Nephron (organoid): ENCODE data around the gene IRX6.

Experiments
- H3K27ac Mint-ChIP-seq, 3 experiments: 2 replicates each; pipeline ENCODE4 v1.8.0; 2020; ENCODE audit warnings: mixed read lengths in 3 of 3, mild to moderate bottlenecking in 2 of 3, moderate library complexity in 1 of 3
- H3K27me3 Mint-ChIP-seq: 2 replicates; pipeline ENCODE4 v1.8.0; 2021; ENCODE audit warnings: low read depth, mild to moderate bottlenecking, moderate library complexity, mixed read lengths
- H3K36me3 Mint-ChIP-seq: 2 replicates; pipeline ENCODE4 v1.8.0; 2020; ENCODE audit warnings: low read depth, mixed read lengths
- H3K4me1 Mint-ChIP-seq: 2 replicates; pipeline ENCODE4 v1.8.0; 2020; ENCODE audit warnings: mixed read lengths
- H3K4me3 Mint-ChIP-seq, 3 experiments: 2 replicates each; pipeline ENCODE4 v1.8.0; 2020; ENCODE audit warnings: mild to moderate bottlenecking in 3 of 3, mixed read lengths in 3 of 3, moderate library complexity in 2 of 3
- H3K9me3 Mint-ChIP-seq: 2 replicates; pipeline ENCODE4 v1.8.0; 2020; ENCODE audit warnings: mixed read lengths
- TF ChIP-seq, protein P1 (sequence below), 3 experiments: fragments of 200-600 bp; sonication (generic); IDR thresholded peaks; one replicate each; pipeline ENCODE4 v1.5.0; 2021; ENCODE audit warnings: antibody characterized with exemption in 3 of 3; ENCODE audit not compliant: unreplicated experiment in 3 of 3

The IRX6 gene

GRCh38 chr16:55289353-55289752 is 34.6 kb upstream of the IRX6 start:
- Mint-ChIP-seq H3K27ac (no peak overlapping the region), H3K27me3 (peaks cover 21% of the 10 kb centered on the region), H3K36me3 (peaks cover 5% of the 10 kb centered on the region), H3K9me3 (peaks cover 24% of the 10 kb centered on the region), H3K4me3 (no peak overlapping the region), H3K4me1 (no peaks in the 10 kb centered on the region)
- TF ChIP-seq, protein P1, sequence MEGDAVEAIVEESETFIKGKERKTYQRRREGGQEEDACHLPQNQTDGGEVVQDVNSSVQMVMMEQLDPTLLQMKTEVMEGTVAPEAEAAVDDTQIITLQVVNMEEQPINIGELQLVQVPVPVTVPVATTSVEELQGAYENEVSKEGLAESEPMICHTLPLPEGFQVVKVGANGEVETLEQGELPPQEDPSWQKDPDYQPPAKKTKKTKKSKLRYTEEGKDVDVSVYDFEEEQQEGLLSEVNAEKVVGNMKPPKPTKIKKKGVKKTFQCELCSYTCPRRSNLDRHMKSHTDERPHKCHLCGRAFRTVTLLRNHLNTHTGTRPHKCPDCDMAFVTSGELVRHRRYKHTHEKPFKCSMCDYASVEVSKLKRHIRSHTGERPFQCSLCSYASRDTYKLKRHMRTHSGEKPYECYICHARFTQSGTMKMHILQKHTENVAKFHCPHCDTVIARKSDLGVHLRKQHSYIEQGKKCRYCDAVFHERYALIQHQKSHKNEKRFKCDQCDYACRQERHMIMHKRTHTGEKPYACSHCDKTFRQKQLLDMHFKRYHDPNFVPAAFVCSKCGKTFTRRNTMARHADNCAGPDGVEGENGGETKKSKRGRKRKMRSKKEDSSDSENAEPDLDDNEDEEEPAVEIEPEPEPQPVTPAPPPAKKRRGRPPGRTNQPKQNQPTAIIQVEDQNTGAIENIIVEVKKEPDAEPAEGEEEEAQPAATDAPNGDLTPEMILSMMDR (IDR thresholded peaks at IDR 0.05; ENCODE audit: unreplicated experiment in 3 of 3): no peak

DNA sequence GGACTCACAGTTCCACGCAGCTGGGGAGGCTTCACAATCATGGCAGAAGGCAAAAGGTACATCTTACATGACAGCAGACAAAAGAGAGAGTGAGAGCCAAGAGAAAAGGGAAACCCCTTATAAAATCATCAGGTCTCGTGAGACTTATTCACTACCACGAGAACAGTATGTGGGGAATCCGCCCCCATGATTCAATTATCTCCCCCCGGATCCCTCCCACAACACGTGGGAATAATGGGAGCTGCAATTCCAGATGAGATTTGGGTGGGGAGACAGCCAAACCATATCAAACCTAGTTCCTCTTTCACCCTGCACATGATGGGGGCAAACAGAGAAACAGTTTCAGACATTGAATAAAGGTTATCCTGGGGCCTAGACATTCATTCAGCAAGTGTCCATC is 32.2 kb upstream of the IRX6 start:
- TF ChIP-seq, protein P1 (IDR thresholded peaks at IDR 0.05; ENCODE audit: unreplicated experiment in 3 of 3): no peak
- H3K27me3 Mint-ChIP-seq: peaks cover 30% of the 10 kb centered on the region
- H3K4me3 Mint-ChIP-seq: no peak overlapping the region
- H3K36me3 Mint-ChIP-seq: peaks cover 5% of the 10 kb centered on the region
- H3K4me1 Mint-ChIP-seq: peaks cover 6% of the 10 kb centered on the region
- peaks cover 22% of the 10 kb centered on the region for H3K9me3 Mint-ChIP-seq
- peak overlapping the region in 1 of 3 experiments; percentile 22 for H3K27ac Mint-ChIP-seq

GRCh38 chr16:55292491-55292890 is 31.5 kb upstream of the IRX6 start:
- TF ChIP-seq, protein P1 (IDR thresholded peaks at IDR 0.05; ENCODE audit: unreplicated experiment in 3 of 3): no peak
- Mint-ChIP-seq H3K27me3 (peaks cover 32% of the 10 kb centered on the region), H3K4me3 (no peak overlapping the region), H3K27ac (peak overlapping the region in 1 of 3 experiments; percentile 22), H3K4me1 (peaks cover 6% of the 10 kb centered on the region), H3K9me3 (peaks cover 16% of the 10 kb centered on the region), H3K36me3 (peaks cover 2% of the 10 kb centered on the region)

GRCh38 chr16:55294129-55294528 is 29.9 kb upstream of the IRX6 start:
- Mint-ChIP-seq H3K4me1 (peaks cover 6% of the 10 kb centered on the region), H3K27ac (no peak overlapping the region), H3K4me3 (no peak overlapping the region), H3K9me3 (peaks cover 15% of the 10 kb centered on the region), H3K36me3 (peaks cover 4% of the 10 kb centered on the region), H3K27me3 (peaks cover 41% of the 10 kb centered on the region)
- TF ChIP-seq, protein P1 (IDR thresholded peaks at IDR 0.05; ENCODE audit: unreplicated experiment in 3 of 3): no peak

GRCh38 chr16:55294931-55295342 is 29.1 kb upstream of the IRX6 start:
- Mint-ChIP-seq H3K27me3 (peaks cover 49% of the 10 kb centered on the region), H3K9me3 (peaks cover 11% of the 10 kb centered on the region), H3K36me3 (peaks cover 4% of the 10 kb centered on the region), H3K27ac (peak overlapping the region in 1 of 3 experiments; percentile 26), H3K4me3 (no peak overlapping the region), H3K4me1 (peaks cover 6% of the 10 kb centered on the region)
- TF ChIP-seq, protein P1 (IDR thresholded peaks at IDR 0.05; ENCODE audit: unreplicated experiment in 3 of 3): no peak

DNA sequence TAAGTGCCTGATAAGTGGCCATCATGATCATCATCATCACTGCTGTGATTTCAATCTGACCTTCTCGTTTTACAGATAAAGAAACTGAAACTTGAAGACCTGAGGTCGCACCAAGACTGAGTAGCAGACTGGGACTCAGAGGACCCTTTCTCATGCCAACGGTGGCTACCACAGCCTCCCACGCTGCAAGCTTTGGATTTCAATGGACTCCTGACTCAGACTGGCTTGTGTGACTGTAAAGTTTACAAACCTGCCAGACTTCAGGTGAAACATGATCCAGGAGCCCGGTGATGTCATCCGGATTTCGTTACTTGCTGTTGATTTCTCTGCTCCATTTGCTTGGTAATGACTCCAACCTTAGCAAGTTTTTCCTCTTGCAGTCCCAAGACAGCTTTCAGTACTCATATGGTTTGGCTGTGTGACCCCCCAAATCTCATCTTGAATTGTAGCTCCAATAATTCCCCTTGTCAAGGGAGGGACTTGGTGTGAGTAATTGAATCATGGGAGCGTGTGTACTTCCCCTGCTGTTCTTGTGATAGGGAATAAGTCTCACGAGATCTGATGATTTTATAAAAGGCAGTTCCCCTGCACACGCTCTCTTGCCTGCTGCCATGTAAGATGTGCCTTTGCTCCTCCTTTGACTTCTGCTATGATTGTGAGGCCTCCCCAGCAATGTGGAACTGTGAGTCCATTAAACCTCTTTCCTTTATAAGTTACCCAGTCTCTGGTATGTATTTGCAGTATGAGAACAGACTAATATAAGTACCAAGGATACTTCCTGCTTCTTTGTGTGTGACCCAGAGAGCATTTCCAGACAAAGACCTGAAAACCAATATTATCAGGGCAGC is 26.7 kb upstream of the IRX6 start:
- Mint-ChIP-seq H3K9me3 (peaks cover 7% of the 10 kb centered on the region), H3K27ac (no peak overlapping the region), H3K4me3 (no peak overlapping the region), H3K4me1 (peaks cover 21% of the 10 kb centered on the region), H3K27me3 (peaks cover 56% of the 10 kb centered on the region), H3K36me3 (peaks cover 4% of the 10 kb centered on the region)
- TF ChIP-seq, protein P1 (IDR thresholded peaks at IDR 0.05; ENCODE audit: unreplicated experiment in 3 of 3): no peak
